ENCODE data around the gene CCDC167. TPM values are rescaled to one million over a fixed set of nuclear protein-coding genes. Genes with fewer than 3 reads are reported as not detected.

CCDC167 gene
- total and polyA plus RNA-seq, 2 of the 8 experiments (the other 6 are each of a cell fraction or from before 2014, with no cell fraction given): 11.0 to 26.5 TPM

DNA sequence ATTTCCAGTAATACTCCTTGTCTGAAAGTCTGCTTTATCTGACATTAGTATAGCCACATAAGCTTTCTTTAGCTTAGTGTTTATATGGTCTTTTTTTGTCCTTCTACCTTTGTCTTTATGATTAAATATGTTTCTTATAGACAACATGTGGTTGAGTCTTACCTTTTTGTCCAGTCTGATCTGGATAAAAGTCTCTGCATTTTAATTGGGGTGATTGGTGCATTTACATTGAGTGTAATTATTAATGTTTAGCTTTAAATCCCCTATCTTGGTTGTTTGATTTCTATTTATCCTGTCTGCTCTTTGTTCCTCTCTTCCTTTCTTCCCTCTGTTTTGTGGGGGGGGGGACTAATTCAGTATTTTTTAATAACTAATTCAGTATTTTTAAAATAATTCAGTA, 32.0 kb downstream of the CCDC167 start:
- Histone ChIP-seq H3K79me1 (ENCODE audit: low read depth, low read length) (no peaks in the 10 kb centered on the region), H3K4ac (replicated peaks; ENCODE audit: insufficient read length, low read depth, low read length) (no peak overlapping the region), H3K4me2 (ENCODE audit: insufficient read depth in 1 of 2, low read depth in 2 of 2, low read length in 2 of 2) (no peak overlapping the region), H3K4me1 (replicated peaks in 1 of 4; ENCODE audit: control insufficient read depth in 3 of 4, insufficient read depth in 4 of 4, low read length in 3 of 4) (no peaks in the 10 kb centered on the region), H2BK20ac (ENCODE audit: low read length) (no peak overlapping the region), H3K36me3 (ENCODE audit: control insufficient read depth in 2 of 4, insufficient read depth in 4 of 4, low read length in 3 of 4) (peaks cover 0 to 15% (median 2%) of the 10 kb centered on the region in 4 experiments; a peak in 4 of 8 replicates), H2BK5ac (ENCODE audit: low read depth, low read length) (no peak overlapping the region), H2AFZ (ENCODE audit: low read length) (no peak overlapping the region), H3K14ac (ENCODE audit: insufficient read length) (no peak overlapping the region), H3K56ac (replicated peaks; ENCODE audit: insufficient read length, low read depth, low read length) (no peak overlapping the region), H3K9me3 (ENCODE audit: insufficient read depth in 2 of 2, low read depth in 1 of 2, low read length in 1 of 2) (no peaks in the 10 kb centered on the region), H3K9ac (replicated peaks in 1 of 4; ENCODE audit: extremely low read depth in 1 of 4, low read depth in 3 of 4, low read length in 3 of 4) (no peak overlapping the region), H3K23ac (ENCODE audit: insufficient read length) (no peak overlapping the region), H4K5ac (ENCODE audit: insufficient read length, low read depth, low read length) (no peak overlapping the region), H4K8ac (ENCODE audit: extremely low read depth, insufficient read depth, low read length) (no peak overlapping the region), H3K18ac (ENCODE audit: extremely low read depth, low read length) (no peak overlapping the region), H3K23me2 (ENCODE audit: low read depth, low read length) (no peaks in the 10 kb centered on the region), H2BK12ac (ENCODE audit: low read depth, low read length) (no peak overlapping the region), H3K79me2 (ENCODE audit: control insufficient read depth in 1 of 2, insufficient read depth in 2 of 2, low read length in 2 of 2) (no peaks in the 10 kb centered on the region), H2BK15ac (ENCODE audit: low read length) (no peak overlapping the region), H4K91ac (replicated peaks; ENCODE audit: insufficient read length, low read length) (no peak overlapping the region), H3K4me3 (ENCODE audit: extremely low read depth in 1 of 4, insufficient read depth in 2 of 4, low read depth in 3 of 4, low read length in 4 of 4) (no peak overlapping the region), H3K27me3 (replicated peaks in 1 of 4; ENCODE audit: control insufficient read depth in 3 of 4, extremely low read depth in 1 of 4, insufficient read depth in 3 of 4, low read length in 3 of 4) (no peaks in the 10 kb centered on the region), H2BK120ac (replicated peaks; ENCODE audit: low read depth, low read length) (no peak overlapping the region), H4K20me1 (replicated peaks in 1 of 2; ENCODE audit: control insufficient read depth in 1 of 2, insufficient read depth in 2 of 2, low read length in 2 of 2) (peaks cover 0 to 2% of the 10 kb centered on the region in 2 experiments), H3K27ac (ENCODE audit: low read depth, low read length) (no peak overlapping the region), H2AK5ac (ENCODE audit: low read depth, low read length) (no peak overlapping the region)
- no peak for FAIRE-seq
- CTCF ChIA-PET (ENCODE audit: partially characterized antibody): interaction anchor here (1.2 to 1.5 kb wide), 3 partner anchors 11 to 29 kb away, joined by 3 to 6 read pairs (median 3); no protein-coding TSS in a partner anchor
- no peak for DNase-seq (ENCODE audit: low read depth in 1 of 2, low spot score in 2 of 2)
- POLR2A ChIA-PET (ENCODE audit: partially characterized antibody): interaction anchor here (0.6 to 1.2 kb wide), 2 partner anchors 13 to 35 kb away, joined by 3 to 5 read pairs; partner anchors contain the start of gene CMTR1
- TF ChIP-seq JUN (IDR thresholded peaks at IDR 0.05; ENCODE audit: low read depth, low read length): no peak
- TF ChIP-seq SP1 (IDR thresholded peaks at IDR 0.05; ENCODE audit: low read depth, low read length): no peak
- no peak for TF ChIP-seq GABPA (IDR thresholded peaks at IDR 0.05; ENCODE audit: borderline replicate concordance, insufficient read depth, low read length)
